ENCODE measurements around the gene RAB11FIP3. TPM values are rescaled to one million over a fixed set of nuclear protein-coding genes. Genes with fewer than 3 reads are reported as not detected.
A peak's percentile ranks its signal among the peaks of the same experiment; 100 is the strongest.
"Not testable (repeated sequence)": the region's sequence is repeated elsewhere in the genome, so short reads cannot be mapped to it uniquely, and the experiment has no call there.

The RAB11FIP3 gene
- total RNA-seq, 1 experiment from 2014 or later: 12.7 TPM

GRCh38 chr16:477301-478157 is 52.1 kb downstream of the RAB11FIP3 start:
- Histone ChIP-seq H3K9me2 (replicated peaks; ENCODE audit: low read length) (no peaks in the 10 kb centered on the region), H3K4me3 (ENCODE audit: low read length) (no peak overlapping the region), H3K27me3 (ENCODE audit: low read length) (no peaks in the 10 kb centered on the region), H4K20me1 (ENCODE audit: low read length) (no peaks in the 10 kb centered on the region), H3K9me3 (ENCODE audit: low read length) (no peaks in the 10 kb centered on the region), H3K36me3 (ENCODE audit: low read depth, low read length) (no peaks in the 10 kb centered on the region), H3K4me1 (ENCODE audit: insufficient read depth, low read length) (no peaks in the 10 kb centered on the region; the same call in 1 of the 2 replicates), H2AFZ (ENCODE audit: low read length) (no peak overlapping the region), H3F3A (ENCODE audit: low read length, unreplicated experiment) (no peaks in the 10 kb centered on the region), H3K79me2 (ENCODE audit: low read length) (no peaks in the 10 kb centered on the region), H3K4me2 (ENCODE audit: low read length) (no peak overlapping the region), H3K27ac (ENCODE audit: low read length) (no peak overlapping the region), H3K9ac (ENCODE audit: low read length) (no peak overlapping the region)
- ChIA-PET CTCF (no interaction called here), POLR2A (ENCODE audit: unreplicated experiment) (no interaction called here)
- ATAC-seq (no peak; the same call in 1 of the 2 replicates), DNase-seq (peak; percentile 6)
- intact Hi-C loops (cut with micrococcal nuclease): no loop called here
- no TSS peak for BruUV-seq (replicated peaks)
- TF ChIP-seq CTCF (conservative IDR thresholded peaks at IDR 0.05; ENCODE audit: low read depth, low read length): no peak
- no peak for TF ChIP-seq EZH2phosphoT487 (IDR thresholded peaks at IDR 0.05; ENCODE audit: borderline replicate concordance, low read length)
- no peak for TF ChIP-seq EZH2 (IDR thresholded peaks at IDR 0.05; ENCODE audit: low read length, unreplicated experiment)

GRCh38 chr16:478287-478686 is 52.8 kb downstream of the RAB11FIP3 start:
- CTCF ChIA-PET; BruUV-seq (replicated peaks); intact Hi-C loops (cut with micrococcal nuclease); H3K9me2 ChIP-seq (replicated peaks; ENCODE audit: low read length); H3K4me2 ChIP-seq (ENCODE audit: low read length); H3K27ac ChIP-seq (ENCODE audit: low read length); ATAC-seq; H3K79me2 ChIP-seq (ENCODE audit: low read length); DNase-seq; H2AFZ ChIP-seq (ENCODE audit: low read length); H4K20me1 ChIP-seq (ENCODE audit: low read length); H3K9ac ChIP-seq (ENCODE audit: low read length); H3K36me3 ChIP-seq (ENCODE audit: low read depth, low read length); POLR2A ChIA-PET (ENCODE audit: unreplicated experiment); H3K27me3 ChIP-seq (ENCODE audit: low read length); H3K9me3 ChIP-seq (ENCODE audit: low read length); H3K4me1 ChIP-seq (ENCODE audit: insufficient read depth, low read length); H3F3A ChIP-seq (ENCODE audit: low read length, unreplicated experiment); H3K4me3 ChIP-seq (ENCODE audit: low read length): not testable (repeated sequence)

GRCh38 chr16:482468-483185 is 57.2 kb downstream of the RAB11FIP3 start:
- H3F3A ChIP-seq (ENCODE audit: low read length, unreplicated experiment): no peaks in the 10 kb centered on the region
- H3K9ac ChIP-seq (ENCODE audit: low read length): no peak overlapping the region
- H3K36me3 ChIP-seq (ENCODE audit: low read depth, low read length): no peaks in the 10 kb centered on the region
- H3K9me2 ChIP-seq (replicated peaks; ENCODE audit: low read length): no peaks in the 10 kb centered on the region
- ATAC-seq (no peak), DNase-seq (no peak)
- no peaks in the 10 kb centered on the region for H3K79me2 ChIP-seq (ENCODE audit: low read length)
- no peak overlapping the region for H2AFZ ChIP-seq (ENCODE audit: low read length)
- no peaks in the 10 kb centered on the region for H3K9me3 ChIP-seq (ENCODE audit: low read length)
- ChIA-PET POLR2A (ENCODE audit: unreplicated experiment) (no interaction called here), CTCF (no interaction called here)
- BruUV-seq (replicated peaks): no TSS peak
- H3K27ac ChIP-seq (ENCODE audit: low read length): no peak overlapping the region
- no peak for TF ChIP-seq EZH2 (IDR thresholded peaks at IDR 0.05; ENCODE audit: low read length, unreplicated experiment)
- no peak for TF ChIP-seq CTCF (conservative IDR thresholded peaks at IDR 0.05; ENCODE audit: low read depth, low read length)
- no peak for TF ChIP-seq EZH2phosphoT487 (IDR thresholded peaks at IDR 0.05; ENCODE audit: borderline replicate concordance, low read length)
- intact Hi-C loops (cut with micrococcal nuclease): no loop called here
- no peaks in the 10 kb centered on the region for H3K27me3 ChIP-seq (ENCODE audit: low read length)
- no peaks in the 10 kb centered on the region for H4K20me1 ChIP-seq (ENCODE audit: low read length)
- H3K4me2 ChIP-seq (ENCODE audit: low read length): no peak overlapping the region
- no peaks in the 10 kb centered on the region; the same call in 1 of the 2 replicates for H3K4me1 ChIP-seq (ENCODE audit: insufficient read depth, low read length)
- no peak overlapping the region for H3K4me3 ChIP-seq (ENCODE audit: low read length)
